ENCODE measurements around the gene TBC1D23. TPM values are rescaled to one million over a fixed set of nuclear protein-coding genes. Genes with fewer than 3 reads are reported as not detected.

TBC1D23 gene
- polyA plus RNA-seq, 1 of the 3 experiments (the other 2 are of a cell fraction), result 6.7 TPM

DNA sequence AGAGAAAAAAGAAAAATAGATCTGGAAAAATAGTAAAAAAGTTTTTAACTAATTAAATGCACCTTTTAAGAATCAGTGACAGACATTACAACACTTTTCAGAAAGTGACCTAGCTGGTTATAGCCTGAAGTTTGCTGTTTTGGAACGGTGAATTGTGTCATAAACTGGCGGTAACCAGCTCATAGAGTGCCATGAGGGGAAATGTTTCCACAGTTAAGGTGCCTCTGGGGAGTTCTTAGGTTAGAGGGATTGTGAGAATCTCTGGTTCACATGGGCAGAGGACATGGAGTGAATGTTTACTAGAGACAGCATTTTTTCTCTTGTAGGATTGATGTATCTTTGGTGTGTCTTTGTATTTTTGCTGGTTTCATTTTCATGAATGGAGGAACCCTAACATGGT is 2.8 kb downstream of the TBC1D23 start:
- H3K27me3 ChIP-seq (ENCODE audit: insufficient read depth), result no peaks in the 10 kb centered on the region
- no peak overlapping the region for H3K9ac ChIP-seq
- no peak overlapping the region for H3K4me3 ChIP-seq (ENCODE audit: low read depth in 2 of 2, low read length in 1 of 2)
- no peak for DNase-seq
- ChIA-PET POLR2A (no interaction called here), CTCF (interaction anchor here (1.3 kb wide), 1 partner anchor 10 kb away, joined by 3 read pairs; no protein-coding TSS in a partner anchor)
- peaks cover 11 to 22% of the 10 kb centered on the region in 2 experiments; a peak in 3 of 4 replicates for H3K4me1 ChIP-seq (ENCODE audit: control insufficient read depth in 1 of 2, insufficient read depth in 2 of 2, low read depth in 1 of 2, low read length in 1 of 2)
- no peaks in the 10 kb centered on the region for H3K9me2 ChIP-seq
- no peak overlapping the region for H2AFZ ChIP-seq (ENCODE audit: low read depth)
- H3F3A ChIP-seq (replicated peaks; ENCODE audit: insufficient read depth), result peaks cover 14% of the 10 kb centered on the region
- no peaks in the 10 kb centered on the region for H3K36me3 ChIP-seq (replicated peaks in 1 of 2; ENCODE audit: control insufficient read depth in 1 of 2, insufficient read depth in 2 of 2, low read length in 1 of 2)
- H3K27ac ChIP-seq (ENCODE audit: low read depth in 2 of 2, low read length in 1 of 2), result no peak overlapping the region
- no peaks in the 10 kb centered on the region for H3K9me3 ChIP-seq
- peaks cover 78% of the 10 kb centered on the region for H3K79me2 ChIP-seq (ENCODE audit: insufficient read depth)
- peak overlapping the region; percentile 60 for H3K4me2 ChIP-seq
- TF ChIP-seq EZH2phosphoT487 (IDR thresholded peaks at IDR 0.05; ENCODE audit: borderline replicate concordance, low read depth) (no peak), JUND (IDR thresholded peaks at IDR 0.05) (no peak), SMC3 (IDR thresholded peaks at IDR 0.05; ENCODE audit: low read depth, low read length) (no peak), SIN3A (IDR thresholded peaks at IDR 0.05; ENCODE audit: borderline replicate concordance, low read depth, low read length) (no peak), EP300 (IDR thresholded peaks at IDR 0.05; ENCODE audit: borderline replicate concordance in 1 of 2, low read depth in 1 of 2, low read length in 1 of 2) (no peak), YY1 (IDR thresholded peaks at IDR 0.05; ENCODE audit: low read depth) (no peak), RAD21 (IDR thresholded peaks at IDR 0.05; ENCODE audit: low read length) (no peak), GATA2 (CRISPR knock-in tag; IDR thresholded peaks at IDR 0.05) (no peak), FOXM1 (IDR thresholded peaks at IDR 0.05; ENCODE audit: low read depth) (no peak), NFIC (IDR thresholded peaks at IDR 0.05; ENCODE audit: borderline replicate concordance) (no peak), TAF1 (IDR thresholded peaks at IDR 0.05; ENCODE audit: borderline replicate concordance, low read depth, low read length) (no peak), USF2 (IDR thresholded peaks at IDR 0.05; ENCODE audit: borderline replicate concordance, low read depth, low read length) (no peak)
- TF ChIP-seq, protein P1, sequence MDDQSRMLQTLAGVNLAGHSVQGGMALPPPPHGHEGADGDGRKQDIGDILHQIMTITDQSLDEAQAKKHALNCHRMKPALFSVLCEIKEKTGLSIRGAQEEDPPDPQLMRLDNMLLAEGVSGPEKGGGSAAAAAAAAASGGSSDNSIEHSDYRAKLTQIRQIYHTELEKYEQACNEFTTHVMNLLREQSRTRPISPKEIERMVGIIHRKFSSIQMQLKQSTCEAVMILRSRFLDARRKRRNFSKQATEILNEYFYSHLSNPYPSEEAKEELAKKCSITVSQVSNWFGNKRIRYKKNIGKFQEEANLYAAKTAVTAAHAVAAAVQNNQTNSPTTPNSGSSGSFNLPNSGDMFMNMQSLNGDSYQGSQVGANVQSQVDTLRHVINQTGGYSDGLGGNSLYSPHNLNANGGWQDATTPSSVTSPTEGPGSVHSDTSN (IDR thresholded peaks at IDR 0.05), result no peak
- H4K20me1 ChIP-seq (ENCODE audit: insufficient read depth), result peaks cover 11% of the 10 kb centered on the region; the same call in 1 of the 2 replicates
- 96% methylated on average over 2 of the region's 2 CpGs for WGBS (ENCODE audit: low lambda C conversion rate)

GRCh38 chr3:100264242-100264641 is 3.5 kb downstream of the TBC1D23 start:
- H3K79me2 ChIP-seq (ENCODE audit: insufficient read depth), result peaks cover 79% of the 10 kb centered on the region
- no peak for DNase-seq
- ChIA-PET POLR2A (no interaction called here), CTCF (no interaction called here)
- H3F3A ChIP-seq (replicated peaks; ENCODE audit: insufficient read depth), result peaks cover 20% of the 10 kb centered on the region
- no peak overlapping the region for H3K27ac ChIP-seq (ENCODE audit: low read depth in 2 of 2, low read length in 1 of 2)
- no peak overlapping the region for H3K9ac ChIP-seq
- H3K9me3 ChIP-seq, result no peaks in the 10 kb centered on the region
- H4K20me1 ChIP-seq (ENCODE audit: insufficient read depth), result peaks cover 14% of the 10 kb centered on the region; the same call in 1 of the 2 replicates
- H3K4me3 ChIP-seq (ENCODE audit: low read depth in 2 of 2, low read length in 1 of 2), result no peak overlapping the region
- peaks cover 11 to 28% of the 10 kb centered on the region in 2 experiments; a peak in 3 of 4 replicates for H3K4me1 ChIP-seq (ENCODE audit: control insufficient read depth in 1 of 2, insufficient read depth in 2 of 2, low read depth in 1 of 2, low read length in 1 of 2)
- H3K9me2 ChIP-seq, result no peaks in the 10 kb centered on the region
- no peaks in the 10 kb centered on the region for H3K36me3 ChIP-seq (replicated peaks in 1 of 2; ENCODE audit: control insufficient read depth in 1 of 2, insufficient read depth in 2 of 2, low read length in 1 of 2)
- TF ChIP-seq SMC3 (IDR thresholded peaks at IDR 0.05; ENCODE audit: low read depth, low read length) (no peak), EZH2phosphoT487 (IDR thresholded peaks at IDR 0.05; ENCODE audit: borderline replicate concordance, low read depth) (no peak), RXRA (IDR thresholded peaks at IDR 0.05; ENCODE audit: borderline replicate concordance, low read depth) (no peak), CHD2 (IDR thresholded peaks at IDR 0.05; ENCODE audit: low read length, partially characterized antibody) (no peak), SIN3A (IDR thresholded peaks at IDR 0.05; ENCODE audit: borderline replicate concordance, low read depth, low read length) (no peak), CTCF (IDR thresholded peaks at IDR 0.05) (no peak), NRF1 (IDR thresholded peaks at IDR 0.05; ENCODE audit: low read depth, low read length) (no peak), ELF1 (IDR thresholded peaks at IDR 0.05) (no peak), GATA2 (CRISPR knock-in tag; IDR thresholded peaks at IDR 0.05) (no peak), FOXJ3 (CRISPR knock-in tag; IDR thresholded peaks at IDR 0.05) (no peak), JUND (IDR thresholded peaks at IDR 0.05) (no peak), POLR2AphosphoS5 (IDR thresholded peaks at IDR 0.05; ENCODE audit: low read depth, low read length) (no peak)
- no peaks in the 10 kb centered on the region for H3K27me3 ChIP-seq (ENCODE audit: insufficient read depth)
- H2AFZ ChIP-seq (ENCODE audit: low read depth), result no peak overlapping the region
- peak overlapping the region; percentile 60 for H3K4me2 ChIP-seq
- WGBS (ENCODE audit: low lambda C conversion rate), result 33% methylated on average over 2 of the region's 2 CpGs
